GM19035 (cell line): Measurements from ENCODE around the gene DPH5.

Experiments
- ATAC-seq: cut with Tn5 transposase; IDR thresholded peaks from one replicate; pipeline ENCODE4 v1.9.1; 2021; ENCODE audit not compliant: unreplicated experiment

Gene DPH5

DNA sequence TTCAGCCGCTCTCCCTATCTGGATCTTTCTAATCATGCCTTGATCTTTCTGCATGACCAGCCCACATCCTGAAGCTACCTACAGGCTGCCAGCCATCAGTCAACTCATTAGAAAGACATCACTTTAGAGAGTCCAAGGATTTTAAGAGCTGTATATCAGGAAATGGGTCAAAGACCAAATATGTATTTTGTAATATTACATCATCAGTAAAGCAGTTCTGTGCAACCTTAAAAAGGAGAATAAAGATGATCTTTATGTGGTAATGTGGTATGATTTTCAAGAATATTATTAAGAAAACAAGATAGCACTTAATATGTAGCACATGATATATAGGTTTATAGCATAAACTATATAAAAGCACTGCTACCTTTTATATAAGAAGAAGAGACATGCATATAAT, 82.1 kb downstream of the DPH5 start:
- ATAC-seq: no peak

- no peak for ATAC-seq
These were observed 83.1 kb downstream of the DPH5 start for GRCh38 chr1:100942304-100943046.

DNA sequence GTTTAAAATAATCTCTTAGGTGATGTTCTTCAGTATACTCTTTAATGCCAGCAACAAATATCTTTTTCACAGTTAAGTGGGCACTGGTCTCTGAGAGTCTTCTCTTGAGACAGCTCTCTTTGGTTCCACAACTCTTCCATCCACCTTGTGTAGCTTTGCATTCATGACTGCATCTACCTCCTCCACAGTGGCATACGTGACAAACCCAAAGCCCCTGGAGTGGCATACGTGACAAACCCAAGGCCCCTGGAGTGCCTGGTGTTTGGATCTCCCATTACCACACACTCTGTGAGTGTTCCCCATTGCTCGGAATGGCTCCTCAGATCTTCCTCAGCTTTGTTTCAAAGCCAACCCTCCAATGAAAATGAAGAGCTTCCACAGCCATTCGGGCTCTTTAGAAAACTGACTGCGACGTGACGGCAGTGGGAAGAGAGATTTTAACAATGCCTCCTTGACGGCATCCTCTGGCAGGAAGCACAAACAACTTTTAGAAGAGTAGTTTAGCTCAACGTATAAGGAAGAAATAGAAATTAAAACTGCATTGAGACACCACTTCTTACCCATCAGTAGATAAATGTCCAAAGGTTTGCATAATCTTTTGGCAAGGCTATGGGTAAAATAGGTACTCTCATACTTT, 83.9 kb downstream of the DPH5 start:
- ATAC-seq: no peak

DNA sequence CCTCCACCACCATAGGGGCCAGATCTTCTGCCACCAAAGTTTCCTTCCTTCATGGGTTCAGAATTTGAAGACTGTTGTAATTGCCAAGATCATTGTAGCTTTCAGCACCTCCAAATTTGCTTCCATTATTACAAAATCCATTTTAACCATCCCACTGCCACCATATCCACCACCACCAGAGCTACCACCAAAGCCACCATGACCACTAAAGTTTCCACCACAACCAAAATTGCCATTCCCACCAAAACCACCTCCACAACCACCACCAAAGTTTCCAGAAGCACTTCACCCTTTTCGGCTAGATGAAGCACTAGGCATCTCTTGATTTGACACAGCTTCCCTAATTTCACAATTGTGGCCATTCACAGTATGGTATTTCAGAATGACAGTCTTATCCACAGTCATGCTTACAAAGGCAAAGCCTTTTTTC, 84.5 kb downstream of the DPH5 start:
- ATAC-seq: no peak
